HG03469 (cell line): ENCODE results near the gene CIB4.

ENCODE experiments used
- ATAC-seq: cut with Tn5 transposase; IDR thresholded peaks from one replicate; pipeline ENCODE4 v1.9.1; 2021; ENCODE audit warnings: mild to moderate bottlenecking, moderate library complexity, moderate number of reproducible peaks; ENCODE audit not compliant: unreplicated experiment

Gene CIB4

GRCh38 chr2:26609839-26610277, 31.3 kb downstream of the CIB4 start:
- ATAC-seq: no peak

- no peak for ATAC-seq
Observed at GRCh38 chr2:26609205-26609631, 31.9 kb downstream of the CIB4 start.

- ATAC-seq: no peak
Observed at GRCh38 chr2:26608557-26608956, 32.6 kb downstream of the CIB4 start.

GRCh38 chr2:26607698-26608097, 33.5 kb downstream of the CIB4 start:
- no peak for ATAC-seq

GRCh38 chr2:26606847-26607190, 34.3 kb downstream of the CIB4 start:
- no peak for ATAC-seq

- ATAC-seq: no peak
Observed at GRCh38 chr2:26605999-26606846, 34.9 kb downstream of the CIB4 start.

- ATAC-seq: no peak
Observed at GRCh38 chr2:26605195-26605998, 35.8 kb downstream of the CIB4 start.

- no peak for ATAC-seq
Observed at GRCh38 chr2:26602575-26602974, 38.6 kb downstream of the CIB4 start.

- no peak for ATAC-seq
Observed at GRCh38 chr2:26599387-26599786, 41.8 kb downstream of the CIB4 start.

- no peak for ATAC-seq
Observed at GRCh38 chr2:26598996-26599373, 42.2 kb downstream of the CIB4 start.

GRCh38 chr2:26598336-26598995, 42.7 kb downstream of the CIB4 start:
- no peak for ATAC-seq

- ATAC-seq: no peak
Observed at GRCh38 chr2:26597197-26597596, 44.0 kb downstream of the CIB4 start.

GRCh38 chr2:26595146-26595545, 46.0 kb downstream of the CIB4 start:
- ATAC-seq: no peak

GRCh38 chr2:26591619-26592505, 49.3 kb downstream of the CIB4 start:
- ATAC-seq: no peak

- no peak for ATAC-seq
Observed at GRCh38 chr2:26590980-26591618, 50.1 kb downstream of the CIB4 start.

- no peak for ATAC-seq
Observed at GRCh38 chr2:26590508-26590907, 50.7 kb downstream of the CIB4 start.

- ATAC-seq: no peak
Observed at GRCh38 chr2:26588576-26588975, 52.6 kb downstream of the CIB4 start.

GRCh38 chr2:26587994-26588393, 53.2 kb downstream of the CIB4 start:
- no peak for ATAC-seq

- no peak for ATAC-seq
Observed at GRCh38 chr2:26585966-26586365, 55.2 kb downstream of the CIB4 start.

GRCh38 chr2:26585100-26585499, 56.1 kb downstream of the CIB4 start:
- no peak for ATAC-seq
